A549 (cell line): ENCODE results near the gene HIGD1C. TPM values are rescaled to one million over a fixed set of nuclear protein-coding genes. Genes with fewer than 3 reads are reported as not detected.
"Not testable (repeated sequence)": the region's sequence is repeated elsewhere in the genome, so short reads cannot be mapped to it uniquely, and the experiment has no call there.

Experiments used
- ATAC-seq, 2 experiments: fragments of 200-7000 bp in 1 of 2; fragments of >200 bp in 1 of 2; cut with Nextera tagmentation in 1 of 2; cut with Tn5 transposase in 1 of 2; 3 replicates each; pipeline versions ENCODE4 v1.8.0 to v1.9.1; 2018 to 2020; ENCODE audit warnings: mild to moderate bottlenecking in 1 of 2, moderate library complexity in 1 of 2
- CTCF ChIA-PET: fragments of 300-600 bp; sonication (Branson Sonifier 250); formaldehyde crosslinking; extraction: SDS; loops from one replicate; lab custom pipeline; 2021; ENCODE audit warnings: antibody characterized with exemption, inconsistent platforms; lab: Yijun Ruan, JAX
- POLR2A ChIA-PET: fragments of 350-600 bp; formaldehyde crosslinking; extraction: SDS; loops from one replicate; lab custom pipeline; 2021; ENCODE audit warnings: antibody characterized with exemption, inconsistent platforms; lab: Yijun Ruan, JAX
- DNase-seq, 2 experiments: peaks; one replicate each; pipeline versions ENCODE4 v3.0.0 to v3.0.0-alpha.2; 2011 to 2016; ENCODE audit warnings: low read depth in 1 of 2, low spot score in 1 of 2
- FAIRE-seq: peaks from 2 replicates; lab custom pipeline; 2011; peaks lifted over from hg19 to GRCh38; lab: Jason Lieb, UNC
- H3K27ac ChIP-seq, 2 experiments: fragments of >200 bp; sonication (Bioruptor Twin); formaldehyde crosslinking; 3 replicates each; pipeline ENCODE4 v1.5.1; 2016 to 2017
- H3K4me1 ChIP-seq: fragments of >200 bp; sonication (Bioruptor Twin); formaldehyde crosslinking; 3 replicates; pipeline ENCODE4 v1.6.1; 2016
- H3K4me2 ChIP-seq: fragments of >200 bp; sonication (Bioruptor Twin); formaldehyde crosslinking; 3 replicates; pipeline ENCODE4 v1.6.1; 2016
- H3K4me3 ChIP-seq: fragments of >200 bp; sonication (Bioruptor Twin); formaldehyde crosslinking; 3 replicates; pipeline ENCODE4 v1.5.1; 2016
- H3K9me3 ChIP-seq: fragments of >200 bp; sonication (Bioruptor Twin); formaldehyde crosslinking; 3 replicates; pipeline ENCODE4 v1.6.1; 2016
- ATOH8 ChIP-seq: fragments of 250-450 bp; sonication (Bioruptor Pico); IDR thresholded peaks from 2 replicates; pipeline ENCODE4 v1.5.0; 2020; ENCODE audit warnings: low read depth, mild to moderate bottlenecking, moderate library complexity
- BCL3 ChIP-seq: fragments of >200 bp; sonication (Bioruptor Twin); formaldehyde crosslinking; IDR thresholded peaks from 3 replicates; pipeline ENCODE4 v1.6.1; 2016
- CEBPB ChIP-seq, 2 experiments: fragments of >200 bp in 1 of 2; sonication (Bioruptor Twin) in 1 of 2; formaldehyde crosslinking in 1 of 2; IDR thresholded peaks; 2 replicates each; pipeline ENCODE4 v1.6.1; 2012 to 2016
- CHD2 ChIP-seq: fragments of 150-350 bp; IDR thresholded peaks from 2 replicates; pipeline ENCODE4 v1.6.1; 2014; ENCODE audit warnings: low read length; ENCODE audit not compliant: partially characterized antibody
- CTCF ChIP-seq: fragments of >200 bp; sonication (Bioruptor Twin); formaldehyde crosslinking; IDR thresholded peaks from 3 replicates; pipeline ENCODE4 v1.5.1; 2016
- ELK1 ChIP-seq: fragments of 150-350 bp; IDR thresholded peaks from 2 replicates; pipeline ENCODE4 v1.6.1; 2014; ENCODE audit warnings: low read depth, mild to moderate bottlenecking, low read length
- EP300 ChIP-seq, 2 experiments: fragments of >200 bp; sonication (Bioruptor Twin); formaldehyde crosslinking; IDR thresholded peaks; 2 replicates in 1 of 2; 3 replicates in 1 of 2; pipeline ENCODE4 v1.6.1; 2016 to 2017
- FOSB ChIP-seq: fragments of 250-450 bp; sonication (Bioruptor Pico); IDR thresholded peaks from 2 replicates; pipeline ENCODE4 v1.5.0; 2020; ENCODE audit warnings: mild to moderate bottlenecking, moderate library complexity
- HDAC2 ChIP-seq: fragments of 200-600 bp; sonication (generic); IDR thresholded peaks from 2 replicates; pipeline ENCODE4 v1.6.1; 2016
- HMGXB4 ChIP-seq: fragments of 250-450 bp; sonication (Bioruptor Pico); IDR thresholded peaks from 2 replicates; pipeline ENCODE4 v1.5.0; 2021; ENCODE audit warnings: mild to moderate bottlenecking, moderate library complexity, borderline replicate concordance
- HOXA7 ChIP-seq: fragments of 250-450 bp; sonication (Bioruptor Pico); IDR thresholded peaks from 2 replicates; pipeline ENCODE4 v1.5.0; 2020; ENCODE audit warnings: mild to moderate bottlenecking, moderate library complexity
- HOXB5 ChIP-seq: fragments of 250-450 bp; sonication (Bioruptor Pico); IDR thresholded peaks from 2 replicates; pipeline ENCODE4 v1.5.0; 2020; ENCODE audit warnings: mild to moderate bottlenecking, moderate library complexity
- KDM1A ChIP-seq: fragments of 200-600 bp; sonication (generic); IDR thresholded peaks from 2 replicates; pipeline ENCODE4 v1.6.1; 2016; ENCODE audit warnings: low read depth, mild to moderate bottlenecking
- MAX ChIP-seq: IDR thresholded peaks from 2 replicates; pipeline ENCODE4 v1.6.1; 2012
- NFE2L2 ChIP-seq: fragments of 150-350 bp; conservative IDR thresholded peaks from 2 replicates; pipeline ENCODE4 v1.6.1; 2014; ENCODE audit warnings: low read length
- NPAS2 ChIP-seq: fragments of 250-450 bp; sonication (Bioruptor Pico); IDR thresholded peaks from 2 replicates; pipeline ENCODE4 v1.8.0; 2022; ENCODE audit warnings: mild to moderate bottlenecking, moderate library complexity, borderline replicate concordance
- POLR2A ChIP-seq: IDR thresholded peaks from 2 replicates; pipeline ENCODE4 v1.6.1; 2012; ENCODE audit warnings: mild to moderate bottlenecking, low read length
- RFX5 ChIP-seq: fragments of 450-650 bp; IDR thresholded peaks from 2 replicates; pipeline ENCODE4 v1.7.1; 2014; ENCODE audit warnings: antibody characterized with exemption, mild to moderate bottlenecking, moderate library complexity
- USF2 ChIP-seq: fragments of 450-650 bp; IDR thresholded peaks from 2 replicates; pipeline ENCODE4 v1.6.1; 2014; ENCODE audit warnings: antibody characterized with exemption
- ZFP36 ChIP-seq: fragments of 450-650 bp; IDR thresholded peaks from 2 replicates; pipeline ENCODE4 v1.6.1; 2014; ENCODE audit warnings: borderline replicate concordance; ENCODE audit not compliant: partially characterized antibody
- ZNF302 ChIP-seq: fragments of 250-450 bp; sonication (Bioruptor Pico); IDR thresholded peaks from 2 replicates; pipeline ENCODE4 v1.9.0; 2021; ENCODE audit warnings: inconsistent platforms, mild to moderate bottlenecking, moderate library complexity
- WGBS: methylation state at CpG from one replicate; pipeline ENCODE4 v1.1.6; 2017; ENCODE audit errors: missing lambda C conversion rate; 5-methylcytosine and 5-hydroxymethylcytosine counted together
- polyA plus RNA-seq, 4 experiments: library from polyadenylated mRNA; depleted of rRNA in 3 of 4; stranded (reverse); fragments of >200 nt; fragmentation: RNase III in 1 of 4; extraction: RNeasy Plus Mini Kit Qiagen cat#74134 plus additional on column Dnase treatment in 1 of 4; gene quantifications; 2 replicates in 3 of 4; 3 replicates in 1 of 4; pipeline ENCODE4 v1.2.3, GENCODE V29; 2011 to 2017

Gene HIGD1C
- polyA plus RNA-seq, 2 of the 4 experiments (the other 2 are of a cell fraction) = not detected

- TF ChIP-seq KDM1A (no peak), RFX5 (no peak), HOXA7 (CRISPR knock-in tag) (no peak), CTCF (no peak), POLR2A (no peak), MAX (no peak)
Observed at GRCh38 chr12:50929831-50930230, 22.5 kb upstream of the HIGD1C start (continued).

GRCh38 chr12:50930477-50930876, 21.9 kb upstream of the HIGD1C start:
- 87% methylated on average over 12 of the region's 12 CpGs for WGBS
- POLR2A ChIA-PET, CTCF ChIA-PET: not testable (repeated sequence)

GRCh38 chr12:50932787-50933280, 19.5 kb upstream of the HIGD1C start:
- no peak for TF ChIP-seq HDAC2
- TF ChIP-seq BCL3 = no peak
- no peak for TF ChIP-seq FOSB (CRISPR knock-in tag)
- no peak for TF ChIP-seq KDM1A
- TF ChIP-seq MAX = no peak
- TF ChIP-seq ZFP36 = no peak
- no peak for TF ChIP-seq USF2
- TF ChIP-seq NFE2L2 = no peak
- no peak for TF ChIP-seq ATOH8 (CRISPR knock-in tag)
- TF ChIP-seq ELK1 = no peak
- TF ChIP-seq CHD2 = no peak
- TF ChIP-seq HOXB5 (CRISPR knock-in tag) = no peak
- TF ChIP-seq ZNF302 (CRISPR knock-in tag) = no peak
- no peak for TF ChIP-seq HMGXB4 (CRISPR knock-in tag)
- TF ChIP-seq NPAS2 (CRISPR knock-in tag) = no peak
- no peak for TF ChIP-seq EP300 (IDR thresholded peaks at IDR 0.05)
- TF ChIP-seq CEBPB (IDR thresholded peaks at IDR 0.05) = no peak
- FAIRE-seq (no peak), DNase-seq (no peak), ATAC-seq (no peak)
- H3K4me3 ChIP-seq = no peak overlapping the region
- H3K27ac ChIP-seq = no peak overlapping the region
- H3K4me1 ChIP-seq = peaks cover 10% of the 10 kb centered on the region; the same call in 1 of the 3 replicates
- H3K9me3 ChIP-seq = no peaks in the 10 kb centered on the region
- POLR2A ChIA-PET = no interaction called here
- CTCF ChIA-PET = interaction anchor here (0.7 kb wide), 1 partner anchor 8 kb away, joined by 3 read pairs; no protein-coding TSS in a partner anchor
- WGBS = 60% methylated on average over 2 of the region's 2 CpGs
- no peak overlapping the region for H3K4me2 ChIP-seq

More at GRCh38 chr12:50930477-50930876, 21.9 kb upstream of the HIGD1C start:
- not testable (repeated sequence) for H3K9me3 ChIP-seq, FAIRE-seq, H3K4me3 ChIP-seq, H3K4me1 ChIP-seq, H3K4me2 ChIP-seq, DNase-seq, ATAC-seq, H3K27ac ChIP-seq
